ENCODE measurements around the gene PANK4. TPM values are rescaled to one million over a fixed set of nuclear protein-coding genes. Genes with fewer than 3 reads are reported as not detected.

The PANK4 gene
- total RNA-seq, 1 donor from 2014 or later = 26.3 TPM

- no peaks in the 10 kb centered on the region for H3K27me3 ChIP-seq (ENCODE audit: insufficient read depth, low read length)
- no peak for FAIRE-seq
- peaks cover 1% of the 10 kb centered on the region for H3K4me1 ChIP-seq (ENCODE audit: insufficient read depth, low read length)
- no peak overlapping the region for H3K27ac Mint-ChIP-seq (ENCODE audit: unreplicated experiment)
- H3K4me2 ChIP-seq (ENCODE audit: low read length) = no peak overlapping the region
- H4K20me1 ChIP-seq (ENCODE audit: insufficient read depth, low read length) = peaks cover 41% of the 10 kb centered on the region
- no peak overlapping the region for H3K27ac ChIP-seq (ENCODE audit: low read depth, low read length)
- no peak overlapping the region for H3K4me3 Mint-ChIP-seq (ENCODE audit: unreplicated experiment)
- H3K9me3 Mint-ChIP-seq (ENCODE audit: unreplicated experiment) = no peaks in the 10 kb centered on the region
- H3K4me1 Mint-ChIP-seq (ENCODE audit: low read depth, unreplicated experiment) = no peaks in the 10 kb centered on the region
- H3K27me3 Mint-ChIP-seq (ENCODE audit: low read depth, unreplicated experiment) = no peaks in the 10 kb centered on the region
- no peak overlapping the region for H3K9ac ChIP-seq (ENCODE audit: low read length)
- no peaks in the 10 kb centered on the region for H3K9me3 ChIP-seq (ENCODE audit: insufficient read depth, low read depth, low read length)
- H3K36me3 Mint-ChIP-seq (ENCODE audit: low read depth, unreplicated experiment) = peaks cover 4% of the 10 kb centered on the region
- H3K79me2 ChIP-seq (ENCODE audit: insufficient read depth, low read length) = peaks cover 25% of the 10 kb centered on the region
- TF ChIP-seq, protein P1, sequence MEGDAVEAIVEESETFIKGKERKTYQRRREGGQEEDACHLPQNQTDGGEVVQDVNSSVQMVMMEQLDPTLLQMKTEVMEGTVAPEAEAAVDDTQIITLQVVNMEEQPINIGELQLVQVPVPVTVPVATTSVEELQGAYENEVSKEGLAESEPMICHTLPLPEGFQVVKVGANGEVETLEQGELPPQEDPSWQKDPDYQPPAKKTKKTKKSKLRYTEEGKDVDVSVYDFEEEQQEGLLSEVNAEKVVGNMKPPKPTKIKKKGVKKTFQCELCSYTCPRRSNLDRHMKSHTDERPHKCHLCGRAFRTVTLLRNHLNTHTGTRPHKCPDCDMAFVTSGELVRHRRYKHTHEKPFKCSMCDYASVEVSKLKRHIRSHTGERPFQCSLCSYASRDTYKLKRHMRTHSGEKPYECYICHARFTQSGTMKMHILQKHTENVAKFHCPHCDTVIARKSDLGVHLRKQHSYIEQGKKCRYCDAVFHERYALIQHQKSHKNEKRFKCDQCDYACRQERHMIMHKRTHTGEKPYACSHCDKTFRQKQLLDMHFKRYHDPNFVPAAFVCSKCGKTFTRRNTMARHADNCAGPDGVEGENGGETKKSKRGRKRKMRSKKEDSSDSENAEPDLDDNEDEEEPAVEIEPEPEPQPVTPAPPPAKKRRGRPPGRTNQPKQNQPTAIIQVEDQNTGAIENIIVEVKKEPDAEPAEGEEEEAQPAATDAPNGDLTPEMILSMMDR (IDR thresholded peaks at IDR 0.05; ENCODE audit: insufficient read depth, low read depth, low read length) = no peak
- no peak for TF ChIP-seq EZH2 (IDR thresholded peaks at IDR 0.05; ENCODE audit: insufficient read depth, low read length)
- H3K36me3 ChIP-seq (ENCODE audit: insufficient read depth, low read length) = peaks cover 5% of the 10 kb centered on the region
- H2AFZ ChIP-seq (ENCODE audit: low read depth, low read length) = no peak overlapping the region
- no peak for DNase-seq (ENCODE audit: low read depth)
- H3K4me3 ChIP-seq (ENCODE audit: insufficient read depth, low read depth, low read length) = no peak overlapping the region
Observed at GRCh38 chr1:2517966-2518365, 8.4 kb downstream of the PANK4 start.

GRCh38 chr1:2516946-2517345, 9.4 kb downstream of the PANK4 start:
- Histone ChIP-seq H3K9me3 (ENCODE audit: insufficient read depth, low read depth, low read length) (no peaks in the 10 kb centered on the region), H3K4me2 (ENCODE audit: low read length) (no peak overlapping the region), H3K9ac (ENCODE audit: low read length) (no peak overlapping the region), H3K27ac (ENCODE audit: low read depth, low read length) (no peak overlapping the region), H3K4me3 (ENCODE audit: insufficient read depth, low read depth, low read length) (no peak overlapping the region), H3K4me1 (ENCODE audit: insufficient read depth, low read length) (no peaks in the 10 kb centered on the region), H3K27me3 (ENCODE audit: insufficient read depth, low read length) (no peaks in the 10 kb centered on the region), H3K79me2 (ENCODE audit: insufficient read depth, low read length) (peaks cover 14% of the 10 kb centered on the region), H4K20me1 (ENCODE audit: insufficient read depth, low read length) (peaks cover 31% of the 10 kb centered on the region), H3K36me3 (ENCODE audit: insufficient read depth, low read length) (peaks cover 2% of the 10 kb centered on the region), H2AFZ (ENCODE audit: low read depth, low read length) (no peak overlapping the region)
- Mint-ChIP-seq H3K27ac (ENCODE audit: unreplicated experiment) (no peak overlapping the region), H3K4me3 (ENCODE audit: unreplicated experiment) (no peak overlapping the region), H3K4me1 (ENCODE audit: low read depth, unreplicated experiment) (no peaks in the 10 kb centered on the region), H3K27me3 (ENCODE audit: low read depth, unreplicated experiment) (no peaks in the 10 kb centered on the region), H3K36me3 (ENCODE audit: low read depth, unreplicated experiment) (peaks cover 4% of the 10 kb centered on the region), H3K9me3 (ENCODE audit: unreplicated experiment) (no peaks in the 10 kb centered on the region)
- no peak for DNase-seq (ENCODE audit: low read depth)
- no peak for FAIRE-seq
- no peak for TF ChIP-seq EZH2 (IDR thresholded peaks at IDR 0.05; ENCODE audit: insufficient read depth, low read length)
- TF ChIP-seq, protein P1 (IDR thresholded peaks at IDR 0.05; ENCODE audit: insufficient read depth, low read depth, low read length) = no peak

DNA sequence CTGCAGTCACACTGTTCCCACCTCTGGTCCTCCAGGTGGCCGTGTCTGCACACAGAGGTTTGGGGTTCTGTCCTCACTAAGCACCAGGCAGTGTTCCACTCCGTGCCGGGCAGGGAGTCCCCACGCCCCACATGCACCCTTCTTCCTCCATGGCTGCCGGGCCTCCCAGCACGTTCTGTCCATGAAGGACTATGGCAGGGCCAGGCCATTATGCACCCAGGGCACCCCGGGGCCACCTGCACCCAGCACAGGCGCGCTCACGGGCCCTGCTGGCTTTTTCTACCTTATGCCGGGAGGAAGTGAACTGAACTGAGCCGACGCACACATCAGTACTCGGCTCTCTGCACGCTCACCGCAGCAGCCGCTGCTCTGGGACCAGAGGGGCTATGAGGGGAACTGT, 10.3 kb downstream of the PANK4 start:
- Histone ChIP-seq H3K27ac (ENCODE audit: low read depth, low read length) (no peak overlapping the region), H3K4me1 (ENCODE audit: insufficient read depth, low read length) (no peaks in the 10 kb centered on the region), H2AFZ (ENCODE audit: low read depth, low read length) (no peak overlapping the region), H3K4me3 (ENCODE audit: insufficient read depth, low read depth, low read length) (no peak overlapping the region), H3K4me2 (ENCODE audit: low read length) (no peak overlapping the region), H3K9me3 (ENCODE audit: insufficient read depth, low read depth, low read length) (no peaks in the 10 kb centered on the region), H3K36me3 (ENCODE audit: insufficient read depth, low read length) (peaks cover 7% of the 10 kb centered on the region), H3K79me2 (ENCODE audit: insufficient read depth, low read length) (peaks cover 6% of the 10 kb centered on the region), H4K20me1 (ENCODE audit: insufficient read depth, low read length) (peaks cover 29% of the 10 kb centered on the region), H3K27me3 (ENCODE audit: insufficient read depth, low read length) (no peaks in the 10 kb centered on the region), H3K9ac (ENCODE audit: low read length) (no peak overlapping the region)
- TF ChIP-seq EZH2 (IDR thresholded peaks at IDR 0.05; ENCODE audit: insufficient read depth, low read length) = no peak
- TF ChIP-seq, protein P1 (IDR thresholded peaks at IDR 0.05; ENCODE audit: insufficient read depth, low read depth, low read length) = no peak
- DNase-seq (ENCODE audit: low read depth) (no peak), FAIRE-seq (no peak)
- no peak overlapping the region for H3K27ac Mint-ChIP-seq (ENCODE audit: unreplicated experiment)
- no peaks in the 10 kb centered on the region for H3K4me1 Mint-ChIP-seq (ENCODE audit: low read depth, unreplicated experiment)
- H3K27me3 Mint-ChIP-seq (ENCODE audit: low read depth, unreplicated experiment) = no peaks in the 10 kb centered on the region
- peaks cover 4% of the 10 kb centered on the region for H3K36me3 Mint-ChIP-seq (ENCODE audit: low read depth, unreplicated experiment)
- H3K4me3 Mint-ChIP-seq (ENCODE audit: unreplicated experiment) = no peak overlapping the region
- H3K9me3 Mint-ChIP-seq (ENCODE audit: unreplicated experiment) = no peaks in the 10 kb centered on the region
